HG02981 (cell line): ENCODE measurements around the gene PSPC1.
"Not testable (repeated sequence)": the region's sequence is repeated elsewhere in the genome, so short reads cannot be mapped to it uniquely, and the experiment has no call there.

Experiments
- ATAC-seq: cut with Tn5 transposase; IDR thresholded peaks from one replicate; pipeline ENCODE4 v1.9.1; 2021; ENCODE audit warnings: mild to moderate bottlenecking, moderate library complexity; ENCODE audit not compliant: unreplicated experiment

PSPC1 gene

GRCh38 chr13:19766591-19766990 lies 16.2 kb downstream of the PSPC1 start:
- no peak for ATAC-seq

- ATAC-seq: no peak
Measured at GRCh38 chr13:19764237-19764636, 18.5 kb downstream of the PSPC1 start.

GRCh38 chr13:19763618-19764017 lies 19.1 kb downstream of the PSPC1 start:
- no peak for ATAC-seq

GRCh38 chr13:19759669-19760068 lies 23.1 kb downstream of the PSPC1 start:
- no peak for ATAC-seq

GRCh38 chr13:19742643-19743042 lies 40.1 kb downstream of the PSPC1 start:
- ATAC-seq: no peak

GRCh38 chr13:19737844-19738557 lies 44.7 kb downstream of the PSPC1 start:
- ATAC-seq: no peak

- ATAC-seq: no peak
Measured at GRCh38 chr13:19726611-19727010, 56.1 kb downstream of the PSPC1 start.

- ATAC-seq: no peak
Measured at GRCh38 chr13:19725320-19725719, 57.4 kb downstream of the PSPC1 start.

GRCh38 chr13:19720039-19720438 lies 62.7 kb downstream of the PSPC1 start:
- ATAC-seq: no peak

- no peak for ATAC-seq
Measured at GRCh38 chr13:19713186-19713965, 69.4 kb downstream of the PSPC1 start.

- not testable (repeated sequence) for ATAC-seq
Measured at GRCh38 chr13:19709782-19710181, 73.0 kb downstream of the PSPC1 start.

GRCh38 chr13:19709039-19709438 lies 73.7 kb downstream of the PSPC1 start:
- not testable (repeated sequence) for ATAC-seq

- not testable (repeated sequence) for ATAC-seq
Measured at GRCh38 chr13:19704256-19704655, 78.5 kb downstream of the PSPC1 start.

- not testable (repeated sequence) for ATAC-seq
Measured at GRCh38 chr13:19701619-19702018, 81.1 kb downstream of the PSPC1 start.

GRCh38 chr13:19700963-19701362 lies 81.8 kb downstream of the PSPC1 start:
- ATAC-seq: not testable (repeated sequence)

- ATAC-seq: no peak
Measured at GRCh38 chr13:19695829-19696228, 86.9 kb downstream of the PSPC1 start.

GRCh38 chr13:19695428-19695827 lies 87.3 kb downstream of the PSPC1 start:
- no peak for ATAC-seq

- not testable (repeated sequence) for ATAC-seq
Measured at GRCh38 chr13:19691447-19691846, 91.3 kb downstream of the PSPC1 start.

GRCh38 chr13:19685437-19685836 lies 97.3 kb downstream of the PSPC1 start:
- no peak for ATAC-seq

- ATAC-seq: no peak
Measured at GRCh38 chr13:19685034-19685433, 97.7 kb downstream of the PSPC1 start.

- no peak for ATAC-seq
Measured at GRCh38 chr13:19681517-19681916, 101.2 kb downstream of the PSPC1 start.

GRCh38 chr13:19680751-19681150 lies 102.0 kb downstream of the PSPC1 start:
- no peak for ATAC-seq
